PFSK-1 (cell line): ENCODE results near the gene VSTM4.

Experiments
- POLR2AphosphoS5 ChIP-seq: IDR thresholded peaks from 2 replicates; pipeline ENCODE4 v1.6.1; 2012; ENCODE audit warnings: low read depth, mild to moderate bottlenecking, control low read depth, low read length, moderate library complexity
- TAF1 ChIP-seq: IDR thresholded peaks from 2 replicates; pipeline ENCODE4 v1.6.1; 2012; ENCODE audit warnings: low read length, control low read depth, borderline replicate concordance; ENCODE audit not compliant: insufficient read depth
- TF ChIP-seq, protein P1 (sequence below), 2 experiments: IDR thresholded peaks; 2 replicates each; pipeline versions ENCODE4 v1.6.1 to v1.8.0; 2011 to 2012; ENCODE audit warnings: low read depth in 2 of 2, low read length in 2 of 2, control low read depth in 1 of 2, inconsistent platforms in 1 of 2, mild to moderate bottlenecking in 1 of 2, moderate library complexity in 1 of 2; ENCODE audit not compliant: insufficient read depth in 1 of 2

DNA sequence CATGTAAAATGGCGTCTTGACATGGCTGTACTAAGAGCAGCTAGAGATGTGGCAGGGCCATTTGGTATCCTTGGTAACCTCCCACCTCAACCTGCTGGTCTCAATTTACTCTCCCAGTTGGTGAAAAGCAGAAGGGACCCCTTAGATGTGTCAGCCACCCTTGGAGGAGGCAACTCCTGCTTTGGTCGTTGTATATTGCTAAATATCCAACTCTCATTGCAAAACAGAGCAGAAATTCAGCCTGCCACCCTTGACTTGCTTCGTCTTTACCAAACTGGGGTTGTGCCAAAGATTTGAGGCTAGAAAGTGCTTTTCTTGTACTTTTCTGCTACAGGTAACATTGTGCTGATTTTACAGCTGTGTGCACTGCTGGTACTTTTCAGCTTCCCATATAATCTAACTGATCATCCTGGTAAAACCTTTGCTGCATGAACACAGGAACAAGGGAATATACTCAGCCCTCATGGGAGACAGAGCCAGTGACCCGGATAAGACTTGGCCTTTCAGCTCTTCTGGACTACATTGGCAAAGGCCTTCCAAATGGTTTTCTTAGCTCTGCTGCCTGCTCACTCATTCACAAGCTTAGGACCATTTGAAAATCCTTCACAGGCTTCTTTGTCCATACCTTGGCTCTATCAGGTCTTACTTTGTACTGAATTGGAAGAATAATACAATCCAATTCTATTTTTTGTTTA is 2.2 kb upstream of the VSTM4 start:
- TF ChIP-seq TAF1 (no peak), POLR2AphosphoS5 (no peak)
- TF ChIP-seq, protein P1, sequence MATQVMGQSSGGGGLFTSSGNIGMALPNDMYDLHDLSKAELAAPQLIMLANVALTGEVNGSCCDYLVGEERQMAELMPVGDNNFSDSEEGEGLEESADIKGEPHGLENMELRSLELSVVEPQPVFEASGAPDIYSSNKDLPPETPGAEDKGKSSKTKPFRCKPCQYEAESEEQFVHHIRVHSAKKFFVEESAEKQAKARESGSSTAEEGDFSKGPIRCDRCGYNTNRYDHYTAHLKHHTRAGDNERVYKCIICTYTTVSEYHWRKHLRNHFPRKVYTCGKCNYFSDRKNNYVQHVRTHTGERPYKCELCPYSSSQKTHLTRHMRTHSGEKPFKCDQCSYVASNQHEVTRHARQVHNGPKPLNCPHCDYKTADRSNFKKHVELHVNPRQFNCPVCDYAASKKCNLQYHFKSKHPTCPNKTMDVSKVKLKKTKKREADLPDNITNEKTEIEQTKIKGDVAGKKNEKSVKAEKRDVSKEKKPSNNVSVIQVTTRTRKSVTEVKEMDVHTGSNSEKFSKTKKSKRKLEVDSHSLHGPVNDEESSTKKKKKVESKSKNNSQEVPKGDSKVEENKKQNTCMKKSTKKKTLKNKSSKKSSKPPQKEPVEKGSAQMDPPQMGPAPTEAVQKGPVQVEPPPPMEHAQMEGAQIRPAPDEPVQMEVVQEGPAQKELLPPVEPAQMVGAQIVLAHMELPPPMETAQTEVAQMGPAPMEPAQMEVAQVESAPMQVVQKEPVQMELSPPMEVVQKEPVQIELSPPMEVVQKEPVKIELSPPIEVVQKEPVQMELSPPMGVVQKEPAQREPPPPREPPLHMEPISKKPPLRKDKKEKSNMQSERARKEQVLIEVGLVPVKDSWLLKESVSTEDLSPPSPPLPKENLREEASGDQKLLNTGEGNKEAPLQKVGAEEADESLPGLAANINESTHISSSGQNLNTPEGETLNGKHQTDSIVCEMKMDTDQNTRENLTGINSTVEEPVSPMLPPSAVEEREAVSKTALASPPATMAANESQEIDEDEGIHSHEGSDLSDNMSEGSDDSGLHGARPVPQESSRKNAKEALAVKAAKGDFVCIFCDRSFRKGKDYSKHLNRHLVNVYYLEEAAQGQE (IDR thresholded peaks at IDR 0.05; ENCODE audit: insufficient read depth in 1 of 2, low read depth in 2 of 2, low read length in 2 of 2), result no peak
